Measurements from ENCODE around the gene ECEL1.

GRCh38 chr2:232532419-232532818, 44.8 kb upstream of the ECEL1 start:
- TF ChIP-seq, protein P1, sequence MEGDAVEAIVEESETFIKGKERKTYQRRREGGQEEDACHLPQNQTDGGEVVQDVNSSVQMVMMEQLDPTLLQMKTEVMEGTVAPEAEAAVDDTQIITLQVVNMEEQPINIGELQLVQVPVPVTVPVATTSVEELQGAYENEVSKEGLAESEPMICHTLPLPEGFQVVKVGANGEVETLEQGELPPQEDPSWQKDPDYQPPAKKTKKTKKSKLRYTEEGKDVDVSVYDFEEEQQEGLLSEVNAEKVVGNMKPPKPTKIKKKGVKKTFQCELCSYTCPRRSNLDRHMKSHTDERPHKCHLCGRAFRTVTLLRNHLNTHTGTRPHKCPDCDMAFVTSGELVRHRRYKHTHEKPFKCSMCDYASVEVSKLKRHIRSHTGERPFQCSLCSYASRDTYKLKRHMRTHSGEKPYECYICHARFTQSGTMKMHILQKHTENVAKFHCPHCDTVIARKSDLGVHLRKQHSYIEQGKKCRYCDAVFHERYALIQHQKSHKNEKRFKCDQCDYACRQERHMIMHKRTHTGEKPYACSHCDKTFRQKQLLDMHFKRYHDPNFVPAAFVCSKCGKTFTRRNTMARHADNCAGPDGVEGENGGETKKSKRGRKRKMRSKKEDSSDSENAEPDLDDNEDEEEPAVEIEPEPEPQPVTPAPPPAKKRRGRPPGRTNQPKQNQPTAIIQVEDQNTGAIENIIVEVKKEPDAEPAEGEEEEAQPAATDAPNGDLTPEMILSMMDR (conservative IDR thresholded peaks at IDR 0.05), result no peak
- no peak for TF ChIP-seq EZH2 (IDR thresholded peaks at IDR 0.05; ENCODE audit: low read depth)

Measured in PC-9 (cell line).